Right lobe of liver (tissue), 4 donors: Measurements from ENCODE around the gene SH2D4B.

ENCODE experiments used
- CTCF ChIP-seq, 4 donors: fragments of 200-600 bp in 3 of 4; fragments of 450-650 bp in 1 of 4; IDR thresholded peaks; one replicate each; pipeline versions ENCODE4 v1.5.1 to v1.8.0; 2016 to 2022; ENCODE audit warnings: antibody characterized with exemption in 4 of 4, mild to moderate bottlenecking in 2 of 4
- POLR2A ChIP-seq: fragments of 450-650 bp; IDR thresholded peaks from one replicate; pipeline ENCODE4 v1.6.1; 2017; ENCODE audit warnings: antibody characterized with exemption, mild to moderate bottlenecking
- donor health status: DM: no; HTN: no; CAD: no.
- donor health status: DM: no; HTN: no; CAD: no.
- donor health status: DM: no; HTN: yes; CAD: no.

- TF ChIP-seq CTCF (IDR thresholded peaks at IDR 0.05) (no peak), POLR2A (no peak)
These were observed 121.6 kb downstream of the SH2D4B start for GRCh38 chr10:80659289-80659688.
